ENCODE data around the gene AUTS2.

The AUTS2 gene

DNA sequence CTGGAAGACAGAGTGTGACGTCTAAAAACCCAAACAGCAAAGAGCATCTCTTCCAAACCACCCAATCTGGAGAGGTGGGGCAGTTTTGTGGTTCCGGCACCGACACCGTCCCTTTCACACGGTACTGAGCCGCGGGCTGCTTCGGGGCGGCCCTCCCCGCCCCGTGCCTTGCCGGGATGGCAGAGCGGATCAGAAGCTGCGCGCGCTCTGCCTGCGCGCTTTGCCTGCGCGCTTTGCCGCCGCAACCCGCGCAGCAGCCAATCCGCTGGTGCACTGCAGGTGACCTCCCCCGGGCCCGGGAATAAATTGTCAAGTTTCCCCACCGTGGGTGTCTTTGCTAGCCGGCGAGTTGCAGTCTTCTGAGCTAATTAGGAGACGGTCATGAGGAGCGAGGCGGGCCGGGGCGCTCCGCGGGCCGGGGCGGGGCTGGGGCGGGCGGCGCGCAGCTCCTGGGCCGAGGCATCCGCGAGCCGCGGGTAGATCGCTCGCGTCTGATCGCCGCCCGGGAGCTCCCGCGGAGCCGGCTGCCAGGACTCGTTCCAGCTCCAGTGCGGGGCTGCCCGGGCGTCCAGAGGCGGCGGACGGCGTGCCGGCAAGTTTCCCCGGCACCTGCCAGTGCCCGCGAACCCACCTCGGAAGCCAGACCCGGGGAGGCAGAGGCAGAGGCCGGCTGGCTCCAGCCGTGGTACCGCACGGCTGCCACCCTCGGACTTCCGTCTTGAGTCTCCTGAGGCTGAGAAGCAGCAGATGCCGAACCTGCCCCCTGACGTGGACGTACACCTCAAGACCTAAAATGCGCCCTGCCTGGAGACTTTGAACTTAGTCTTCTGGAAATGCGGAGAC lies 997.7 kb downstream of the AUTS2 start:
- Histone ChIP-seq H3K4me3 (ENCODE audit: low read depth in 1 of 2, low read length in 1 of 2) (no peak overlapping the region), H3K36me3 (no peaks in the 10 kb centered on the region), H3K9me3 (no peaks in the 10 kb centered on the region), H3K4me1 (ENCODE audit: control insufficient read depth in 1 of 2, insufficient read depth in 1 of 2, low read depth in 1 of 2, low read length in 1 of 2) (no peaks in the 10 kb centered on the region), H3K27ac (no peak overlapping the region), H3K27me3 (peaks cover 55% of the 10 kb centered on the region)
- TF ChIP-seq, protein P1, sequence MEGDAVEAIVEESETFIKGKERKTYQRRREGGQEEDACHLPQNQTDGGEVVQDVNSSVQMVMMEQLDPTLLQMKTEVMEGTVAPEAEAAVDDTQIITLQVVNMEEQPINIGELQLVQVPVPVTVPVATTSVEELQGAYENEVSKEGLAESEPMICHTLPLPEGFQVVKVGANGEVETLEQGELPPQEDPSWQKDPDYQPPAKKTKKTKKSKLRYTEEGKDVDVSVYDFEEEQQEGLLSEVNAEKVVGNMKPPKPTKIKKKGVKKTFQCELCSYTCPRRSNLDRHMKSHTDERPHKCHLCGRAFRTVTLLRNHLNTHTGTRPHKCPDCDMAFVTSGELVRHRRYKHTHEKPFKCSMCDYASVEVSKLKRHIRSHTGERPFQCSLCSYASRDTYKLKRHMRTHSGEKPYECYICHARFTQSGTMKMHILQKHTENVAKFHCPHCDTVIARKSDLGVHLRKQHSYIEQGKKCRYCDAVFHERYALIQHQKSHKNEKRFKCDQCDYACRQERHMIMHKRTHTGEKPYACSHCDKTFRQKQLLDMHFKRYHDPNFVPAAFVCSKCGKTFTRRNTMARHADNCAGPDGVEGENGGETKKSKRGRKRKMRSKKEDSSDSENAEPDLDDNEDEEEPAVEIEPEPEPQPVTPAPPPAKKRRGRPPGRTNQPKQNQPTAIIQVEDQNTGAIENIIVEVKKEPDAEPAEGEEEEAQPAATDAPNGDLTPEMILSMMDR (IDR thresholded peaks at IDR 0.05) = no peak

DNA sequence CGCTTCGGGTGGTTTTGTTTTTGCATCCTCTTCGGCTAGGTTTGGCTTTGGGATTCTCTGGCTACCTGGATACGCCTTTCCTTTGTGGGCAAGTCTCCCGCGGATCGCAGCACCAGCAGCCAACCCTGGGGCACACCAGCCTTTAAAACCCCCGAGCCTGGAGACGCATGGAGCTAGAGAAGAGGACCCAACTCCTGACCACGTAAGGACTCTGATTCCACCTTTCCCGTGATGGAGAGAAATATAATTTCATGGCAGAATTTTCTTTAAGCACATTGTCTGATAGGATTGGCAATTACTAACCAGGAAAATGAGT lies 998.3 kb downstream of the AUTS2 start:
- no peaks in the 10 kb centered on the region for H3K9me3 ChIP-seq
- no peaks in the 10 kb centered on the region for H3K4me1 ChIP-seq (ENCODE audit: control insufficient read depth in 1 of 2, insufficient read depth in 1 of 2, low read depth in 1 of 2, low read length in 1 of 2)
- H3K27me3 ChIP-seq = peaks cover 55% of the 10 kb centered on the region
- no peak overlapping the region for H3K27ac ChIP-seq
- no peaks in the 10 kb centered on the region for H3K36me3 ChIP-seq
- TF ChIP-seq, protein P1 (IDR thresholded peaks at IDR 0.05) = no peak
- no peak overlapping the region for H3K4me3 ChIP-seq (ENCODE audit: low read depth in 1 of 2, low read length in 1 of 2)

DNA sequence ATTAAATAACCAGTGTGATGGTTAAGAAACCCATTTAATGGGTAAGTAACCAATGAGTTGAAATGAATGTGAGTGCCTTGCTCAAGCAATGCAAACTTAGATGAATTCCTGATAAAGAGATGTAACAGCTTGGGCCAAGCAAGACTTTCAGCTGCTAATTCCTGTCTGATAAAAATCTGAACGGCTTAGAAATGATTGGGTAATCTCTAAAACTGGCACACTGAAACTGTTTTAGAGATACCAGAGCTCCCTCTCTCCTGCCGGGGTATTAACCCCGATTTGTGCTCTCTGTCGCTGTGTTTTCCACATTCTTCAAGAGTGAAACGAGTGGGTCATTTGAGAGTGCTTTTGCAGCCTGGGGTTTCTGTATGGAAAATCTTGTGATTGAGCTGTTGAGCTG lies 998.8 kb downstream of the AUTS2 start:
- no peak overlapping the region for H3K4me3 ChIP-seq (ENCODE audit: low read depth in 1 of 2, low read length in 1 of 2)
- TF ChIP-seq, protein P1 (IDR thresholded peaks at IDR 0.05) = no peak
- no peak overlapping the region for H3K27ac ChIP-seq

DNA sequence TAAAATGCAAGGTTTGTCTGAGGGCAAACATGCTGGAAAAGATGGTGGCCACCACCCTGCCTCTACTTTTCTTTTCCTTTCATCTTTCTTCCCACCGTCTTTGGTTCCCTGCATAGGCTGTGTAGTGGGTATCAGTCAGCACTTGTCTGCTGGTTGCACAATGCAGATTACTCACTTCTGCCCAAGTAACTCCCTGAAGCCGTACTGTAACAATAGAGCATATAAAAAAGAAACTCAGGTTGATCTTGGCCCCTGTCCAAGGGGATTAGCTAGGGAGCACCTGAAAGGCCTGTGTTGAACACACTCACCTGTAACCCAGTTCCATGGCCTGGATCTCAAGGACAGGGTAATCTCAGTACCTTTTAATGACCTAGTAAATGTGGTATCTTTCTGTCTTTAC lies 1000.7 kb downstream of the AUTS2 start:
- TF ChIP-seq, protein P1 (IDR thresholded peaks at IDR 0.05) = no peak
- H3K27ac ChIP-seq = no peak overlapping the region
- H3K4me3 ChIP-seq (ENCODE audit: low read depth in 1 of 2, low read length in 1 of 2) = no peak overlapping the region

More for the DNA sequence above, 998.8 kb downstream of the AUTS2 start:
- peaks cover 55% of the 10 kb centered on the region for H3K27me3 ChIP-seq
- no peaks in the 10 kb centered on the region for H3K4me1 ChIP-seq (ENCODE audit: control insufficient read depth in 1 of 2, insufficient read depth in 1 of 2, low read depth in 1 of 2, low read length in 1 of 2)
- no peaks in the 10 kb centered on the region for H3K36me3 ChIP-seq
- no peaks in the 10 kb centered on the region for H3K9me3 ChIP-seq

DNA sequence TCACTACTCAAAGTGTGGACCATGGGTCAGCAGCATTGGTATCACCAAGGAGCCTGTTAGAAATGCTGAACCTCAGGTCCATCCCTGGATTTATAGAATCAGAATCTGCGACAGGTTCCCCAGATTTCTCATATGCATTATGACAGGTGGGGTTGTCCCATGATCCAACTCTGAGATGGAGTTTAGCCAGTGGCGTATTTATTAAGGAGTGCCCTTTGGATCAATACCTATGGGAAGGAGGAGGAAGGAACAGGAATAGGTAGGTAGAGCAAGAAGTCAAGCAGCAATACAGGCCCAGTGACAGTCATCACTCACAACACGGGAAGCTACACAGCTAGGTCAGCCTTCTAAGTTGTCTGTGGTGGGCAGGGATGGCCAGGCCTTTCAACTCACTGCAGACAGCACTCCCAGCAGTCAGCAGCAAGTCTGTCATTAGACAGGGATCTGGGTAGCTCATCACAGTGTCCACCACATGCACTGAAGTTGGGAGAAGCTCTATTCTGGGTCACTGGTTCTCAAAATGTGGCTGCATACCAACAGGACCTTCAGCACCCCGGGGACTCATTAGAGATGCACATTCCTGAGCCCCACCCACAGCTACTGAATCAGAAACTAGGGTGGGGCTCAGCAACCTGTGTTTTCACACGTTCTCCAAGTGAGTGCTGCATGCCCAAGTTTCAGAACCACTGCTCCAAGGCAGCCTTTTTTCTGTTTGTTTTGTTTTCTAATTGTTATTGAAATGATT lies 1001.3 kb downstream of the AUTS2 start:
- no peak overlapping the region for H3K27ac ChIP-seq
- no peaks in the 10 kb centered on the region for H3K9me3 ChIP-seq
- peaks cover 44% of the 10 kb centered on the region for H3K27me3 ChIP-seq
- TF ChIP-seq, protein P1 (IDR thresholded peaks at IDR 0.05) = no peak
- no peak overlapping the region for H3K4me3 ChIP-seq (ENCODE audit: low read depth in 1 of 2, low read length in 1 of 2)
- H3K36me3 ChIP-seq = no peaks in the 10 kb centered on the region
- H3K4me1 ChIP-seq (ENCODE audit: control insufficient read depth in 1 of 2, insufficient read depth in 1 of 2, low read depth in 1 of 2, low read length in 1 of 2) = no peaks in the 10 kb centered on the region

More for the DNA sequence above, 1000.7 kb downstream of the AUTS2 start:
- Histone ChIP-seq H3K27me3 (peaks cover 50% of the 10 kb centered on the region), H3K36me3 (no peaks in the 10 kb centered on the region), H3K4me1 (ENCODE audit: control insufficient read depth in 1 of 2, insufficient read depth in 1 of 2, low read depth in 1 of 2, low read length in 1 of 2) (no peaks in the 10 kb centered on the region), H3K9me3 (no peaks in the 10 kb centered on the region)

Data from neutrophil (primary cell).